ENCODE results near the gene GALNT4.

GALNT4 gene

GRCh38 chr12:89524541-89525304, at the start of gene GALNT4:
Gene GALNT4 (minus strand): TSS chr12:89524796. CDS start chr12:89524549, 247 bp downstream.
- Histone ChIP-seq H3K36me3 (no peaks in the 10 kb centered on the region), H3K4me3 (ENCODE audit: low read depth in 1 of 2, low read length in 1 of 2) (peak within 1 kb of the TSS; percentile 87 to 97), H3K4me1 (ENCODE audit: control insufficient read depth in 1 of 2, insufficient read depth in 1 of 2, low read depth in 1 of 2, low read length in 1 of 2) (peaks cover 44 to 46% of the 10 kb centered on the region in 2 experiments), H3K27ac (peak within 1 kb of the TSS; percentile 86), H3K9me3 (no peaks in the 10 kb centered on the region), H3K27me3 (no peaks in the 10 kb centered on the region)
- TF ChIP-seq CTCF (IDR thresholded peaks at IDR 0.05): peak; percentile 84

GRCh38 chr12:89573051-89573810, 48.6 kb upstream of the GALNT4 start:
- Histone ChIP-seq H3K36me3 (no peaks in the 10 kb centered on the region), H3K27me3 (no peaks in the 10 kb centered on the region), H3K4me3 (ENCODE audit: low read depth in 1 of 2, low read length in 1 of 2) (no peak overlapping the region), H3K4me1 (ENCODE audit: control insufficient read depth in 1 of 2, insufficient read depth in 1 of 2, low read depth in 1 of 2, low read length in 1 of 2) (no peaks in the 10 kb centered on the region), H3K27ac (no peak overlapping the region), H3K9me3 (no peaks in the 10 kb centered on the region)
- TF ChIP-seq CTCF (IDR thresholded peaks at IDR 0.05): no peak

- Histone ChIP-seq H3K27me3 (no peaks in the 10 kb centered on the region), H3K4me3 (ENCODE audit: low read depth in 1 of 2, low read length in 1 of 2) (no peak overlapping the region), H3K4me1 (ENCODE audit: control insufficient read depth in 1 of 2, insufficient read depth in 1 of 2, low read depth in 1 of 2, low read length in 1 of 2) (no peaks in the 10 kb centered on the region), H3K9me3 (no peaks in the 10 kb centered on the region), H3K36me3 (no peaks in the 10 kb centered on the region), H3K27ac (no peak overlapping the region)
- no peak for TF ChIP-seq CTCF (IDR thresholded peaks at IDR 0.05)
Observed at GRCh38 chr12:89571491-89572195, 47.0 kb upstream of the GALNT4 start.

GRCh38 chr12:89568484-89568883, 43.9 kb upstream of the GALNT4 start:
- TF ChIP-seq CTCF (IDR thresholded peaks at IDR 0.05): no peak
- no peak overlapping the region for H3K27ac ChIP-seq
- H3K4me1 ChIP-seq (ENCODE audit: control insufficient read depth in 1 of 2, insufficient read depth in 1 of 2, low read depth in 1 of 2, low read length in 1 of 2): no peaks in the 10 kb centered on the region
- H3K36me3 ChIP-seq: no peaks in the 10 kb centered on the region
- H3K4me3 ChIP-seq (ENCODE audit: low read depth in 1 of 2, low read length in 1 of 2): no peak overlapping the region
- no peaks in the 10 kb centered on the region for H3K27me3 ChIP-seq
- no peaks in the 10 kb centered on the region for H3K9me3 ChIP-seq

GRCh38 chr12:89567691-89568239, 43.2 kb upstream of the GALNT4 start:
- no peaks in the 10 kb centered on the region for H3K4me1 ChIP-seq (ENCODE audit: control insufficient read depth in 1 of 2, insufficient read depth in 1 of 2, low read depth in 1 of 2, low read length in 1 of 2)
- no peak for TF ChIP-seq CTCF (IDR thresholded peaks at IDR 0.05)

More at GRCh38 chr12:89567691-89568239, 43.2 kb upstream of the GALNT4 start:
- Histone ChIP-seq H3K27me3 (no peaks in the 10 kb centered on the region), H3K4me3 (ENCODE audit: low read depth in 1 of 2, low read length in 1 of 2) (no peak overlapping the region), H3K36me3 (no peaks in the 10 kb centered on the region), H3K27ac (no peak overlapping the region), H3K9me3 (no peaks in the 10 kb centered on the region)

Data from neutrophil (primary cell).